K562 (cell line): ENCODE data around the gene ATG7. TPM values are rescaled to one million over a fixed set of nuclear protein-coding genes. Genes with fewer than 3 reads are reported as not detected.
A peak's percentile ranks its signal among the peaks of the same experiment; 100 is the strongest.

ENCODE experiments used
- DDX20 ChIP-seq: fragments of 450-650 bp; IDR thresholded peaks from 2 replicates; pipeline ENCODE4 v1.6.1; 2016; ENCODE audit warnings: missing genetic modification characterization, low read depth, mild to moderate bottlenecking, missing compliant biosample characterization, moderate library complexity
- FOXJ3 ChIP-seq: sonication (generic); formaldehyde crosslinking; IDR thresholded peaks from 2 replicates; pipeline ENCODE4 v1.4.0; 2020; ENCODE audit warnings: mild to moderate bottlenecking, missing genetic modification reagents
- FOXK2 ChIP-seq, 2 experiments: fragments of 450-650 bp; IDR thresholded peaks in 1 of 2; conservative IDR thresholded peaks in 1 of 2; 2 replicates each; pipeline ENCODE4 v1.6.1; 2016; ENCODE audit warnings: low read depth in 2 of 2, mild to moderate bottlenecking in 1 of 2
- KLF13 ChIP-seq: fragments of 450-650 bp; IDR thresholded peaks from 2 replicates; pipeline ENCODE4 v1.6.1; 2016; ENCODE audit warnings: missing genetic modification characterization, low read depth, mild to moderate bottlenecking, missing compliant biosample characterization, moderate library complexity, borderline replicate concordance
- MTF1 ChIP-seq: fragments of 250-450 bp; sonication (Bioruptor Pico); IDR thresholded peaks from 2 replicates; pipeline ENCODE4 v1.9.0; 2021; ENCODE audit warnings: moderate library complexity, mild to moderate bottlenecking, inconsistent platforms, borderline replicate concordance
- NRF1 ChIP-seq, 2 experiments: fragments of 450-650 bp; IDR thresholded peaks in 1 of 2; conservative IDR thresholded peaks in 1 of 2; 2 replicates each; pipeline ENCODE4 v1.6.1; 2014; ENCODE audit warnings: mild to moderate bottlenecking in 2 of 2
- PHB ChIP-seq: fragments of 250-450 bp; sonication (Bioruptor Pico); IDR thresholded peaks from 2 replicates; pipeline ENCODE4 v1.5.0; 2021
- POLR2AphosphoS5 ChIP-seq: IDR thresholded peaks from 2 replicates; pipeline ENCODE4 v1.6.1; 2011; ENCODE audit warnings: mild to moderate bottlenecking, low read depth, low read length, moderate library complexity; ENCODE audit not compliant: control insufficient read depth, insufficient read depth
- POU5F1 ChIP-seq: fragments of 150-350 bp; IDR thresholded peaks from 2 replicates; pipeline ENCODE4 v1.6.1; 2014; ENCODE audit warnings: borderline replicate concordance, low read length, low read depth, mild to moderate bottlenecking; ENCODE audit not compliant: partially characterized antibody
- SP1 ChIP-seq: sonication (generic); formaldehyde crosslinking; IDR thresholded peaks from 2 replicates; pipeline ENCODE4 v1.8.1; 2022; ENCODE audit warnings: mild to moderate bottlenecking, missing genetic modification reagents
- SUPT5H ChIP-seq: fragments of 450-650 bp; IDR thresholded peaks from 2 replicates; pipeline ENCODE4 v1.6.1; 2016
- TAL1 ChIP-seq: fragments of 450-650 bp; IDR thresholded peaks from 2 replicates; pipeline ENCODE4 v1.6.1; 2016; ENCODE audit warnings: mild to moderate bottlenecking
- ZFX ChIP-seq: sonication (generic); formaldehyde crosslinking; IDR thresholded peaks from 2 replicates; pipeline ENCODE4 v1.8.0; 2022; ENCODE audit warnings: mild to moderate bottlenecking, missing genetic modification reagents, moderate library complexity
- ZNF3 ChIP-seq: fragments of 250-450 bp; sonication (Bioruptor Pico); IDR thresholded peaks from 2 replicates; pipeline ENCODE4 v1.5.0; 2021; ENCODE audit warnings: mild to moderate bottlenecking, moderate library complexity
- ZNF696 ChIP-seq: fragments of 250-450 bp; sonication (Bioruptor Pico); conservative IDR thresholded peaks from 2 replicates; pipeline ENCODE4 v1.4.0; 2020; ENCODE audit warnings: mild to moderate bottlenecking, moderate library complexity
- ZNF75A ChIP-seq: fragments of 450-650 bp; formaldehyde crosslinking; IDR thresholded peaks from 2 replicates; pipeline ENCODE4 v1.4.0; 2020; ENCODE audit warnings: mild to moderate bottlenecking
- ZNF778 ChIP-seq: fragments of 450-650 bp; formaldehyde crosslinking; IDR thresholded peaks from 2 replicates; pipeline ENCODE4 v1.4.0; 2020; ENCODE audit warnings: mild to moderate bottlenecking, moderate library complexity
- polyA plus RNA-seq, 8 experiments: library from polyadenylated mRNA; depleted of rRNA in 4 of 8; stranded (reverse) in 5 of 8; unstranded in 3 of 8; fragments of >200 nt; fragmentation: Nextera tagmentation in 2 of 8; fragmentation: Illumina TruSeq in 1 of 8; extraction: Ambion mirVana in 2 of 8; extraction: Trizol in 1 of 8; gene quantifications; 2 replicates each; pipeline versions ENCODE4 v1.2.1 to v1.2.3, GENCODE V29; 2011 to 2014; ENCODE audit warnings: inconsistent platforms in 1 of 8, missing spikeins in 1 of 8
- total RNA-seq, 7 experiments: library from RNA; depleted of rRNA in 6 of 7; stranded (reverse); fragments of >200 nt in 6 of 7; fragmentation: Illumina TruSeq in 2 of 7; extraction: Trizol in 2 of 7; gene quantifications; 2 replicates each; pipeline versions ENCODE4 v1.2.1 to v1.2.3, GENCODE V29; 2011 to 2021; ENCODE audit warnings: low replicate concordance in 1 of 7
- TF ChIP-seq, protein P1 (sequence below): sonication (generic); formaldehyde crosslinking; IDR thresholded peaks from 2 replicates; pipeline ENCODE4 v1.9.0; 2022; ENCODE audit warnings: mild to moderate bottlenecking, missing genetic modification reagents
- TF ChIP-seq, protein P2 (sequence below), 2 experiments: fragments of 200-800 bp in 1 of 2; sonication (Bioruptor generic) in 1 of 2; sonication (generic) in 1 of 2; formaldehyde crosslinking in 1 of 2; IDR thresholded peaks in 1 of 2; conservative IDR thresholded peaks in 1 of 2; 2 replicates each; pipeline versions ENCODE4 v1.5.0 to v1.6.1; 2016 to 2020; ENCODE audit warnings: missing compliant biosample characterization in 1 of 2, missing genetic modification characterization in 1 of 2, missing genetic modification reagents in 1 of 2
- TF ChIP-seq, protein P3 (sequence below): fragments of 250-450 bp; sonication (Bioruptor Pico); IDR thresholded peaks from 2 replicates; pipeline ENCODE4 v1.8.0; 2022; ENCODE audit warnings: moderate library complexity, mild to moderate bottlenecking, inconsistent platforms
- TF ChIP-seq, protein P4 (sequence below): fragments of 450-650 bp; conservative IDR thresholded peaks from 2 replicates; pipeline ENCODE4 v1.6.1; 2016; ENCODE audit warnings: missing genetic modification characterization, low read depth, mild to moderate bottlenecking, control low read depth, missing compliant biosample characterization
- TF ChIP-seq, protein P5 (sequence below): fragments of 450-650 bp; IDR thresholded peaks from 2 replicates; pipeline ENCODE4 v1.6.1; 2016

Gene ATG7
- total and polyA plus RNA-seq, 9 of the 15 experiments (the other 6 are each of a cell fraction or from before 2014, with no cell fraction given), result 18.3 to 45.3 (median 33.6) TPM

DNA sequence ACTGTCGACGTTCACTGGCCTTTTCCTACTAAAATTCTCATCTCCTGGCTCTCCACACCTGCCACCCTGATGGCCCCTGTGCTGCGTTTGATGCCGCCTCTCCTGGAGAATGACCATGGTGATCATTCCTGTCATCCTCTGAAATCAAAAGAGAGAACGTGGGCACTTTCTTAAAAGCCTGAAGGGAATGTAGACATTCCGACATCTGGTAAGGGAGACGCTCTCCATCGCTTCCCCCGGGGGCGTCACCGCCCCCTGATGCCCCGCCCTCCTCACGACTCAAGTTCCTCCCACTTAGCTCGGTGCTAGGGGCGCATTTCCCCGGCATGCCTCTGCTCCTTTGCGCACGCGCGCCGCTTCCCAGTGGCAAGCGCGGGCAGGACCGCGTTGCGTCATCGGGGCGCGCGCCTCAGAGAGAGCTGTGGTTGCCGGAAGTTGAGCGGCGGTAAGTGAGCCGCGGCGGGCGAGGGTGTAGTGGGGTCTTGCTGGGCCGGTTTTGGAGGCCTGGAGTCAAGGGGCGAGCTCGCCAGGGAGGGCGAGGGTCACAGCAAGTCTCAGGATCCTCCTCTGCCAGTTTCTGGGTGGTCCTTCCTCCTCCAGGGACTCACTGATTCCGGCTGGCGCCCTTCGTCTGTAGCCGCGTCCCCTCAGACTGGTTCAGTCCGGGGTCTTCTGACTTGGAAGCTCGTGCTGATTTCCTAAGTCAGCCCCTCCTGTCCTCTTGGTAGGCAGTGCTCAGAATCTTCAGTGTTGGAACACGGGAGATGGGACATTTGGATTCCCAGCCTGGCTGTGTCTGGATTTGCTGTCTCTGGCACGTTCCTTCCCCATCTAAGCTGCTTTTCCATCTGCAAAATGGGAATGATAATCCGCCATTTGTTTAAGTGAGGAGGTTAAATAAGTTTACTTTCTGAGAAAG, at the start of gene ATG7 (continued):
- TF ChIP-seq POLR2AphosphoS5 (peak; percentile 93; the same call in 1 of the 2 replicates), DDX20 (tag) (no peak), ZFX (CRISPR knock-in tag) (peak; percentile 80), ZNF778 (no peak), SP1 (peak; percentile 94), FOXJ3 (CRISPR knock-in tag) (no peak), MTF1 (CRISPR knock-in tag) (no peak), POU5F1 (peak; percentile 38), FOXK2 (conservative IDR thresholded peaks at IDR 0.05 in 1 of 2, IDR thresholded peaks at IDR 0.05 in 1 of 2; ENCODE audit: low read depth in 2 of 2) (peak; percentile 99 to 100), SUPT5H (peak; percentile 95), PHB (CRISPR knock-in tag) (no peak), TAL1 (no peak), KLF13 (tag) (peak; percentile 94), ZNF696 (CRISPR knock-in tag) (no peak), NRF1 (conservative IDR thresholded peaks at IDR 0.05 in 1 of 2, IDR thresholded peaks at IDR 0.05 in 1 of 2) (peak; percentile 98), ZNF3 (CRISPR knock-in tag) (no peak), ZNF75A (CRISPR knock-in tag) (0 out of 2 replicates have a peak, but pooled peaks have one; percentile 38)
- TF ChIP-seq, protein P1, sequence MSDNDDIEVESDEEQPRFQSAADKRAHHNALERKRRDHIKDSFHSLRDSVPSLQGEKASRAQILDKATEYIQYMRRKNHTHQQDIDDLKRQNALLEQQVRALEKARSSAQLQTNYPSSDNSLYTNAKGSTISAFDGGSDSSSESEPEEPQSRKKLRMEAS (CRISPR knock-in tag), result peak; percentile 83
- TF ChIP-seq, protein P2, sequence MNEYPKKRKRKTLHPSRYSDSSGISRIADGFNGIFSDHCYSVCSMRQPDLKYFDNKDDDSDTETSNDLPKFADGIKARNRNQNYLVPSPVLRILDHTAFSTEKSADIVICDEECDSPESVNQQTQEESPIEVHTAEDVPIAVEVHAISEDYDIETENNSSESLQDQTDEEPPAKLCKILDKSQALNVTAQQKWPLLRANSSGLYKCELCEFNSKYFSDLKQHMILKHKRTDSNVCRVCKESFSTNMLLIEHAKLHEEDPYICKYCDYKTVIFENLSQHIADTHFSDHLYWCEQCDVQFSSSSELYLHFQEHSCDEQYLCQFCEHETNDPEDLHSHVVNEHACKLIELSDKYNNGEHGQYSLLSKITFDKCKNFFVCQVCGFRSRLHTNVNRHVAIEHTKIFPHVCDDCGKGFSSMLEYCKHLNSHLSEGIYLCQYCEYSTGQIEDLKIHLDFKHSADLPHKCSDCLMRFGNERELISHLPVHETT (CRISPR knock-in tag; conservative IDR thresholded peaks at IDR 0.05 in 1 of 2, IDR thresholded peaks at IDR 0.05 in 1 of 2), result no peak; a peak in 1 of 4 replicates
- TF ChIP-seq, protein P3, sequence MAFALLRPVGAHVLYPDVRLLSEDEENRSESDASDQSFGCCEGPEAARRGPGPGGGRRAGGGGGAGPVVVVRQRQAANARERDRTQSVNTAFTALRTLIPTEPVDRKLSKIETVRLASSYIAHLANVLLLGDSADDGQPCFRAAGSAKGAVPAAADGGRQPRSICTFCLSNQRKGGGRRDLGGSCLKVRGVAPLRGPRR (CRISPR knock-in tag), result no peak
- TF ChIP-seq, protein P4, sequence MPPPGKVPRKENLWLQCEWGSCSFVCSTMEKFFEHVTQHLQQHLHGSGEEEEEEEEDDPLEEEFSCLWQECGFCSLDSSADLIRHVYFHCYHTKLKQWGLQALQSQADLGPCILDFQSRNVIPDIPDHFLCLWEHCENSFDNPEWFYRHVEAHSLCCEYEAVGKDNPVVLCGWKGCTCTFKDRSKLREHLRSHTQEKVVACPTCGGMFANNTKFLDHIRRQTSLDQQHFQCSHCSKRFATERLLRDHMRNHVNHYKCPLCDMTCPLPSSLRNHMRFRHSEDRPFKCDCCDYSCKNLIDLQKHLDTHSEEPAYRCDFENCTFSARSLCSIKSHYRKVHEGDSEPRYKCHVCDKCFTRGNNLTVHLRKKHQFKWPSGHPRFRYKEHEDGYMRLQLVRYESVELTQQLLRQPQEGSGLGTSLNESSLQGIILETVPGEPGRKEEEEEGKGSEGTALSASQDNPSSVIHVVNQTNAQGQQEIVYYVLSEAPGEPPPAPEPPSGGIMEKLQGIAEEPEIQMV, result no peak
- TF ChIP-seq, protein P5, sequence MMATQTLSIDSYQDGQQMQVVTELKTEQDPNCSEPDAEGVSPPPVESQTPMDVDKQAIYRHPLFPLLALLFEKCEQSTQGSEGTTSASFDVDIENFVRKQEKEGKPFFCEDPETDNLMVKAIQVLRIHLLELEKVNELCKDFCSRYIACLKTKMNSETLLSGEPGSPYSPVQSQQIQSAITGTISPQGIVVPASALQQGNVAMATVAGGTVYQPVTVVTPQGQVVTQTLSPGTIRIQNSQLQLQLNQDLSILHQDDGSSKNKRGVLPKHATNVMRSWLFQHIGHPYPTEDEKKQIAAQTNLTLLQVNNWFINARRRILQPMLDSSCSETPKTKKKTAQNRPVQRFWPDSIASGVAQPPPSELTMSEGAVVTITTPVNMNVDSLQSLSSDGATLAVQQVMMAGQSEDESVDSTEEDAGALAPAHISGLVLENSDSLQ, result peak; percentile 63
